Type B pancreatic cell (in vitro differentiated cells): ENCODE measurements around the gene RUNX2. TPM values are rescaled to one million over a fixed set of nuclear protein-coding genes. Genes with fewer than 3 reads are reported as not detected.

Source experiments
- DNase-seq: peaks from one replicate; pipeline ENCODE4 v3.0.0; 2021; ENCODE audit warnings: mixed read lengths; ENCODE audit not compliant: unreplicated experiment; ENCODE audit errors: extremely low spot score
- H3K27ac Mint-ChIP-seq: 2 replicates; pipeline ENCODE4 v1.8.0; 2021; ENCODE audit warnings: mild to moderate bottlenecking, mixed read lengths
- H3K27me3 Mint-ChIP-seq: 2 replicates; pipeline ENCODE4 v1.8.0; 2021; ENCODE audit warnings: mixed read lengths
- H3K36me3 Mint-ChIP-seq: 2 replicates; pipeline ENCODE4 v1.8.0; 2021; ENCODE audit warnings: mixed read lengths
- H3K4me1 Mint-ChIP-seq: one replicate; pipeline ENCODE4 v1.8.0; 2021; ENCODE audit warnings: mixed read lengths; ENCODE audit not compliant: unreplicated experiment
- H3K4me3 Mint-ChIP-seq: 2 replicates; pipeline ENCODE4 v1.8.0; 2021; ENCODE audit warnings: mild to moderate bottlenecking, mixed read lengths
- H3K9me3 Mint-ChIP-seq: 2 replicates; pipeline ENCODE4 v1.8.0; 2021; ENCODE audit warnings: mixed read lengths
- total RNA-seq: library from RNA; stranded (reverse); gene quantifications from 2 replicates; pipeline ENCODE4 v1.2.1, GENCODE V29; 2021; ENCODE audit warnings: low replicate concordance
- TF ChIP-seq, protein P1 (sequence below): fragments of 200-600 bp; sonication (generic); conservative IDR thresholded peaks from 2 replicates; pipeline ENCODE4 v1.5.0; 2021; ENCODE audit warnings: antibody characterized with exemption, mild to moderate bottlenecking

The RUNX2 gene
- total RNA-seq, 1 donor from 2014 or later = 6.0 TPM

DNA sequence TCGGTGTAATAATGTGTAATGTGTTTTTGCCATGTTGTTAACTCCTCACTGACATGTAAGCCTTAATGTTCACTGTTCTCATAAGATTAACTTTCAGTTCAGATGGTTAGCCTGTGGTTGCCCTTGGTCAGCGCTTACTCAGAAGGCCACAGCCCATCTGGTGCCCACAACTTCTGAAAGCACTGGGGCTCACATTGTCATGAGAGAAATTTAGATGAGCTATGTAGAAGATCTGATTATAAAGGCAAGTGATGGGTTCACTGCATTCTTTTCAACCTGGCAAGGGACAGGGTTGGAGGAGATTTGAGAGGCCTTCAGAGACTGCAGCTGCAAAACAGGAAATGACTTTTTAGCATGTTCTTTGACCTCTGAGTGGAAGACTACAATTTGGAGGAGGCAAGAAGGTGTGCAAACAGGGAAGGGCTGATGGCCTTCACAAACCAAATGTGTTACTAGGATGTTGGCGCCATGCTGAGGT is 291.9 kb downstream of the RUNX2 start:
- Mint-ChIP-seq H3K4me3 (no peak overlapping the region), H3K4me1 (peaks cover 10% of the 10 kb centered on the region), H3K9me3 (no peaks in the 10 kb centered on the region), H3K27ac (no peak overlapping the region), H3K27me3 (peaks cover 3% of the 10 kb centered on the region), H3K36me3 (peaks cover 4% of the 10 kb centered on the region)
- DNase-seq = no peak
- TF ChIP-seq, protein P1, sequence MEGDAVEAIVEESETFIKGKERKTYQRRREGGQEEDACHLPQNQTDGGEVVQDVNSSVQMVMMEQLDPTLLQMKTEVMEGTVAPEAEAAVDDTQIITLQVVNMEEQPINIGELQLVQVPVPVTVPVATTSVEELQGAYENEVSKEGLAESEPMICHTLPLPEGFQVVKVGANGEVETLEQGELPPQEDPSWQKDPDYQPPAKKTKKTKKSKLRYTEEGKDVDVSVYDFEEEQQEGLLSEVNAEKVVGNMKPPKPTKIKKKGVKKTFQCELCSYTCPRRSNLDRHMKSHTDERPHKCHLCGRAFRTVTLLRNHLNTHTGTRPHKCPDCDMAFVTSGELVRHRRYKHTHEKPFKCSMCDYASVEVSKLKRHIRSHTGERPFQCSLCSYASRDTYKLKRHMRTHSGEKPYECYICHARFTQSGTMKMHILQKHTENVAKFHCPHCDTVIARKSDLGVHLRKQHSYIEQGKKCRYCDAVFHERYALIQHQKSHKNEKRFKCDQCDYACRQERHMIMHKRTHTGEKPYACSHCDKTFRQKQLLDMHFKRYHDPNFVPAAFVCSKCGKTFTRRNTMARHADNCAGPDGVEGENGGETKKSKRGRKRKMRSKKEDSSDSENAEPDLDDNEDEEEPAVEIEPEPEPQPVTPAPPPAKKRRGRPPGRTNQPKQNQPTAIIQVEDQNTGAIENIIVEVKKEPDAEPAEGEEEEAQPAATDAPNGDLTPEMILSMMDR = no peak

DNA sequence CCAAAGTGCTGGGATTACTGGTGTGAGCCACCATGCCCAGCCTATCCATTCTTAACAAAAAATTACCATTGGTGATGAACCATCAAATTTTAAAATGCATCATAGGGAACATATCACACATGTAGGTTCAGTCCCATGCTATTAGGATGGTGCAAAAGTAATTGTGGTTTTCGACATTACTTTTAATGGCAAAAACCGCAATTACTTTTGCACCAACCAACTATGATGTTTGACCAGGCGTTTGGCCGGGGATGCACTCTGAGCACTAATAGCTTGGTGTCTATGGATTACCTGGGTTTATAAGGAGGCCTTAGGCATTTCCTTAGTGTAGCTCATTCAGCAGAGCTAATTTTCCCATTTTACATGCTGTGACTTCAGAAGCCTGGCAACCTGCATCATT is 296.1 kb downstream of the RUNX2 start:
- peaks cover 7% of the 10 kb centered on the region for H3K4me1 Mint-ChIP-seq
- H3K9me3 Mint-ChIP-seq = peaks cover 9% of the 10 kb centered on the region
- no peak overlapping the region for H3K27ac Mint-ChIP-seq
- no peak for DNase-seq
- H3K36me3 Mint-ChIP-seq = peaks cover 4% of the 10 kb centered on the region
- TF ChIP-seq, protein P1 = no peak
- H3K4me3 Mint-ChIP-seq = no peak overlapping the region
- peaks cover 10% of the 10 kb centered on the region for H3K27me3 Mint-ChIP-seq

DNA sequence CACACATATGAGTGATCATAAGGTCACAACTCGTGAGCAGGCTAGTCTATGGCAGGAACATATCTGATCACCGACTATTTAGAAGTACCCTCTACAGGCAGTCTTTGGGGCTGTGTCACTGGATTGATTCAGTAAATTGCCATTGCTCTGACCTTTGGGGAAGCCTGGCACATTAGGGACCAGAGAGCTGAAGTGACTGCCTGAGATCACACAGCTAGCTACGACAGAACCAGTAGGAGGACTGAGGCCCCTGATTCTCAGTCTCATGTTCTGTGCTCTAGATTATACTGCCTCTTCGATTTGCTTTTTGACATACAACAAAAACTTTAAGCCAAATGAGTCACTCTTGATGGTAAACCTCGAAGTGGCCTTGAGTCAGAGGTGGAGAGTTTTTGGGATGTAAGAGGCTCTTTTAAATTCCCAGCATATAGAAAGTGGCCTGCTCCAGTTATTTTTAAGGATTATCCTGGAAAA is 297.1 kb downstream of the RUNX2 start:
- Mint-ChIP-seq H3K27me3 (peaks cover 11% of the 10 kb centered on the region), H3K4me1 (peaks cover 5% of the 10 kb centered on the region), H3K4me3 (no peak overlapping the region), H3K36me3 (no peaks in the 10 kb centered on the region), H3K27ac (no peak overlapping the region), H3K9me3 (peaks cover 9% of the 10 kb centered on the region)
- DNase-seq = no peak
- TF ChIP-seq, protein P1 = no peak

DNA sequence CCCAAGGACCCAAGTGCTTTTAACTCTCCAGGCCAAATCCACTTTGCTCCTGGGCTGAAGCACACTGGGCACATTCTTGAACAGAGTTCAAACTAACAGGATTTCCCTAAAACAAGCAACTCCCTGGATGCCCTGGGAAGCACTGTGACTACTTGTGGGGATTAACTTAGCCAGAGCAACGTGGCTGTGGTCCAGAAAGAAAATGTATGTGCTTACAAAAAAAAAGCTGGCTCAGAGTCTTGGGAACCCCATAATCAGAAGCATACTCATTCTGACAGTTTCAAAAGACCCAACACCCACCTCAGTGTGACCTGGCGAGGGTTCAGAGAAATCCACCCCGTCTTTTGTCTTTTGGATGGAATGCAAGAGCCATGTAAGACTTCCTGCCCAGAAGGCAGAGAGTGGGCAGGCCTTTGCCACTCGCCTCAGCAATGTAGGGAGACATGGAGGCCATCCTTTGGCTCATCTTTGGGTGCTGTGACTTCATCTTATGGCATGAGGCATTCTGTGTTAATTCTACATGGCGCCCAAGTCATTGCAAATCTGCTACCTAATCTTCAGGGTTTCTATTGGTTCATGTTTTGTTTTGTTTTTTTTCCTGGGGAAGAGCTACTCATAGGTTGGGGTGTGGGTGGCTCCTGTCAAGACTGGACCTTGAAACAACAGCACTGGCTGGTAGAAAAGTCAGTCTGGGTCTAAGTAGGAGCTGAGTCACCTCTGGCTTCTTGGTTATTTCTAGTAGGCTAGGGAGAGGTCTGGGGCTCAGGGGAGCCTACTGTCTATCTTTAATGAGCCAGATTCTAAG is 298.2 kb downstream of the RUNX2 start:
- Mint-ChIP-seq H3K36me3 (no peaks in the 10 kb centered on the region), H3K9me3 (peaks cover 9% of the 10 kb centered on the region), H3K27ac (no peak overlapping the region), H3K4me1 (peaks cover 15% of the 10 kb centered on the region), H3K27me3 (peaks cover 11% of the 10 kb centered on the region), H3K4me3 (no peak overlapping the region)
- TF ChIP-seq, protein P1 = no peak
- no peak for DNase-seq

DNA sequence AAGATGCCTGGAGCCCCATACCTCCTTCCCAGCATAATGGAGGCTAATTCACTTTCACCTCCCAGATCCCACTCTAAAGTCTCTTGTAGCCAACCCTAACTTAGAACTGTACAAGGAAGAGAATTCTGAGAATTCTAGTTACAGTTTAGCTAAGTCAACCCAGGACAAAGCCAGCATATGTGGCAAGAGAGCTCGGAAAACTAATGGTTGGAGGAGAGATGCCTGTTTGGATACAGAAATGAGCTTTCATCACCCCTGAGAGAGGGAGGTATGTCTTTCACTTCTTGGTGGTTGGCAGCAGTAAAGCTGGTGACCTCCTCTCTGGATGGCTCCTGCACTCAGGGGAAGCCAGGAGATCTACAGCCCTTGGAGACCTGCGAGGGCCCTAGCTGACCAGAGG is 302.2 kb downstream of the RUNX2 start:
- Mint-ChIP-seq H3K9me3 (peaks cover 9% of the 10 kb centered on the region), H3K27me3 (peaks cover 15% of the 10 kb centered on the region), H3K4me1 (peaks cover 23% of the 10 kb centered on the region), H3K27ac (no peak overlapping the region), H3K36me3 (no peaks in the 10 kb centered on the region), H3K4me3 (no peak overlapping the region)
- no peak for DNase-seq
- TF ChIP-seq, protein P1 = no peak
